ENCODE results near the gene NHERF1.

GRCh38 chr17:74715144-74715543 is 33.3 kb upstream of the NHERF1 start:
- TF ChIP-seq GABPA (IDR thresholded peaks at IDR 0.05; ENCODE audit: borderline replicate concordance, insufficient read depth, low read length) = no peak
- TF ChIP-seq POLR2A (IDR thresholded peaks at IDR 0.05; ENCODE audit: control extremely low read depth in 1 of 2, low read depth in 2 of 2, low read length in 2 of 2) = no peak
- no peak for TF ChIP-seq USF2 (IDR thresholded peaks at IDR 0.05; ENCODE audit: low read length)

All from H1 (cell line).